ENCODE results near the gene PTPRN2. TPM values are rescaled to one million over a fixed set of nuclear protein-coding genes. Genes with fewer than 3 reads are reported as not detected.
"Not testable (repeated sequence)": the region's sequence is repeated elsewhere in the genome, so short reads cannot be mapped to it uniquely, and the experiment has no call there.

PTPRN2 gene
- total RNA-seq, 1 donor from 2014 or later = 2.4 TPM

DNA sequence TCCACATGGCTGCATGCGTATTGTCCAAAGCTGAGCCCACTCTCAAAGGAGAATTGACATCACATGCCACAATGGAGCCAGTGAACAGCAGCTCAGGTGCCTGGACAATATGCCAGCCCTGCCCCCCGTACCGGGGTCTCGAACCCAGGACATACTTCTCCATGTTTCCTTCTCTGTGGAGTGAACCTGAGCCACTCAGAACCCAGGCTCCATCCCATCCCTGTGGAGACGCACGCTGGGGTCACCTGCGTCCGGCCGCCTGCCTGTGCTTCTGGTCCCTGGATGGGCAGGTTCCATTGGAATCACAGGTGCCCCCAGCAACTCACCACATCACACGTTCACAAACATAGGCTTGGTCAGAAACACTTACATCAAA lies 1021.0 kb downstream of the PTPRN2 start:
- TF ChIP-seq, protein P1, sequence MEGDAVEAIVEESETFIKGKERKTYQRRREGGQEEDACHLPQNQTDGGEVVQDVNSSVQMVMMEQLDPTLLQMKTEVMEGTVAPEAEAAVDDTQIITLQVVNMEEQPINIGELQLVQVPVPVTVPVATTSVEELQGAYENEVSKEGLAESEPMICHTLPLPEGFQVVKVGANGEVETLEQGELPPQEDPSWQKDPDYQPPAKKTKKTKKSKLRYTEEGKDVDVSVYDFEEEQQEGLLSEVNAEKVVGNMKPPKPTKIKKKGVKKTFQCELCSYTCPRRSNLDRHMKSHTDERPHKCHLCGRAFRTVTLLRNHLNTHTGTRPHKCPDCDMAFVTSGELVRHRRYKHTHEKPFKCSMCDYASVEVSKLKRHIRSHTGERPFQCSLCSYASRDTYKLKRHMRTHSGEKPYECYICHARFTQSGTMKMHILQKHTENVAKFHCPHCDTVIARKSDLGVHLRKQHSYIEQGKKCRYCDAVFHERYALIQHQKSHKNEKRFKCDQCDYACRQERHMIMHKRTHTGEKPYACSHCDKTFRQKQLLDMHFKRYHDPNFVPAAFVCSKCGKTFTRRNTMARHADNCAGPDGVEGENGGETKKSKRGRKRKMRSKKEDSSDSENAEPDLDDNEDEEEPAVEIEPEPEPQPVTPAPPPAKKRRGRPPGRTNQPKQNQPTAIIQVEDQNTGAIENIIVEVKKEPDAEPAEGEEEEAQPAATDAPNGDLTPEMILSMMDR (IDR thresholded peaks at IDR 0.05; ENCODE audit: insufficient read depth, low read length, poor library complexity, severe bottlenecking) = no peak

DNA sequence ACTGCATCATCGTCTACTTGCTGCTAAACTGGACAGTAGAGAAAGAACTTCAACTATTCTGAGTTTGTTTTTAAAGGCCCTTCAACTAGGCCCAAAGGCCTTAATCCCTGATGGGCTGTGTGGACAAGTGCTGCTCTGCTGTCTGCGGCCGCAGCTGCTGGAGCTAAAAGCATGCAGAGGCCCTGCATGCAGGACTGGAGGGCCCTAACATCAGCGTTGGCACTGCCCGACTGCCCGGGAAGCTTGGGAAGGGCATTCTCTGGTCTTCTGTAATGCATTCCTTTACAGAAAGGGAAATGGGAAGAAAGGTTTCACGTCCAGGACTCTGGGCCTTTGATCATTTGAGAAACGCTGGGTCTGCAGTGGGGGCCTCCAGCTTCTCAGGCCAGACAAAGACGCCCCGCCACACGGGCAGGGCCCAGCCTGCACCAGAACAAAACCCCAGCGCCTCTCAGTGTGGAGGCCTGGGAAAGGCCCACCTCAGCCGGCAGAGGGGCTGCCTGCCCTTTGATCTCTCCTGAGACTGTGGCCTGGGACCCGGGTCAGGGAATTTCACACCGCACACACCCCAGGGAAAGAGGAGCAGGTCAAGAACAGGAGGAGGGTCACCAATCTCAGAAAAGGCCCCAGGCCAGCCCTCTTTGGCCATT lies 1021.5 kb downstream of the PTPRN2 start:
- no peak for DNase-seq (ENCODE audit: low read depth)
- TF ChIP-seq, protein P1 (IDR thresholded peaks at IDR 0.05; ENCODE audit: insufficient read depth, low read length, poor library complexity, severe bottlenecking) = no peak
- no peaks in the 10 kb centered on the region for H3K27me3 ChIP-seq (ENCODE audit: control insufficient read depth, insufficient read depth, low read length)
- H3K36me3 ChIP-seq (ENCODE audit: control insufficient read depth, insufficient read depth, low read length) = no peaks in the 10 kb centered on the region
- H3K4me3 ChIP-seq (ENCODE audit: low read depth, low read length) = no peak overlapping the region

More for the DNA sequence above, 1021.0 kb downstream of the PTPRN2 start:
- no peak overlapping the region for H3K4me3 ChIP-seq (ENCODE audit: low read depth, low read length)
- no peaks in the 10 kb centered on the region for H3K27me3 ChIP-seq (ENCODE audit: control insufficient read depth, insufficient read depth, low read length)
- DNase-seq (ENCODE audit: low read depth) = no peak
- no peaks in the 10 kb centered on the region for H3K36me3 ChIP-seq (ENCODE audit: control insufficient read depth, insufficient read depth, low read length)

DNA sequence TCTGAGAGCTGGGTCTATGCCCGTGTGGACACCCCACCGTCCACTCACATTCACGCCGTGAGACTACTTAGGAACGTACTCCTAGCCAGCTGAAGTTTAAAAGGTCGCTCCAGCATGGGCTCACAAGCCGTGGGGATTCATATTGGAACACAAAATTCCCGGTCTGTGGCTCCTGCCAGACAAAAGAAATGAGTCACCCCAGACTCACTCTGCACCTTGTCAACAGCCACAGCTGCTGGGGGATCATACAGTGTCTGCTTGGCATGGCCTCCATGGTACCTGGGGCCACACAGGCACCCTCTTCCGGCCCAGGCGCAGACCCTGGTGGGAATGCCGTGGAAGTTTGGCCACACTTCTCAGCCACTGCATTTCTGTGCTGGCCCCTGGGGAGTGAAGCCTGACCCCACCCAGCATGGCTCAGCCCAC lies 1022.4 kb downstream of the PTPRN2 start:
- Histone ChIP-seq H3K36me3 (ENCODE audit: control insufficient read depth, insufficient read depth, low read length) (no peaks in the 10 kb centered on the region), H3K4me3 (ENCODE audit: low read depth, low read length) (no peak overlapping the region), H3K27me3 (ENCODE audit: control insufficient read depth, insufficient read depth, low read length) (no peaks in the 10 kb centered on the region)
- TF ChIP-seq, protein P1 (IDR thresholded peaks at IDR 0.05; ENCODE audit: insufficient read depth, low read length, poor library complexity, severe bottlenecking) = no peak
- DNase-seq (ENCODE audit: low read depth) = no peak

DNA sequence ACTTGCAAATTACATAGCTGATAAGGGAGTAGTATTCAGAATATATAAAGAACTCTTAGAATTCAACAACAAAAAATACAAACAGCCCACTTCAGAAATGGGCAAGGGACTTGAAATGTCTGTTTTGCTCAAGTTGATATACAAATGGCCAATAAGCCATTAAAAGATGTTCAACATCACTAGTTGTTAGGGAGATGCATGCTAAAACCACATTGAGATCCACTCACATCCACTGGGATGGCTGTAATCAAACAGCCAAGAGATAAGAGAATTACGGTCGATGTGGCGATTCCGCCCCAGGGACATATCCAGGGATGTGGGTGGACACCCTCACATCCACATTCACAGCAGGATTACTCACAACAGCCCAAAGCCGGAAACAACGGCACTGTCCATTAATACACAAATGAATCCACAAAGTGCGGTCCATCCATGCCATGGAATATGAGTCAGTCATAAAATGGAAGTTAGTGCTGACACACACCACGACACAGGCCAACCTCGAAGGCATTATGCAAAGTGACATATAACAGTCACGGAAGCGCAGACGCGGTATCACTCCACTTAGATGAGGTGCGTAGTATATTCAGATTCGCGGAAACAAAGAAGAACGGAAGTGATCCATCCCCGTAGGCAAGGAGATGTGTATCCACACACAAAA lies 1023.0 kb downstream of the PTPRN2 start:
- no peaks in the 10 kb centered on the region for H3K27me3 ChIP-seq (ENCODE audit: control insufficient read depth, insufficient read depth, low read length)
- TF ChIP-seq, protein P1 (IDR thresholded peaks at IDR 0.05; ENCODE audit: insufficient read depth, low read length, poor library complexity, severe bottlenecking) = no peak
- DNase-seq (ENCODE audit: low read depth) = no peak
- H3K36me3 ChIP-seq (ENCODE audit: control insufficient read depth, insufficient read depth, low read length) = no peaks in the 10 kb centered on the region
- H3K4me3 ChIP-seq (ENCODE audit: low read depth, low read length) = no peak overlapping the region

DNA sequence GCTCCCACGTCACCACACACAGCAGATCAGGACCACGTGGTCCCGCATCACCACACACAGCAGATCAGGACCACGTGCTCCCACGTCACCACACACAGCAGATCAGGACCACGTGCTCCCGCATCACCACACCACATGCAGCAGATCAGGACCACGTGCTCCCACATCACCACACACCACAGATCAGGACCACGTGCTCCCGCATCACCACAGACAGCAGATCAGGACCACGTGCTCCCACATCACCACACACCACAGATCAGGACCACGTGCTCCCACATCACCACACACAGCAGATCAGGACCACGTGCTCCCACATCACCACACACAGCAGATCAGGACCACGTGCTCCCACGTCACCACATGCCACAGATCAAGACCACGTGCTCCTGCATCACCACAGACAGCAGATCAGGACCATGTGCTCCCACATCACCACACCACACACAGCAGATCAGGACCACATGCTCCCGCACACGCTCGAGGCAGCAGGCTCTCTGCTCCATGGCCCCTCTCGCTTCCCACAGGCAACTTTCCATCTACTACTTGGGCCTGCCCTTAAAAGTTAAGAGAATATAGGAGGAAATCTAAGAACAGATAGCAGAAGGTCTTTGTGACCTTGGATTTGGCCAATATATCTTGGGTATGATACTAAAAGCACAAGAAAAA lies 1024.0 kb downstream of the PTPRN2 start:
- not testable (repeated sequence) for H3K27me3 ChIP-seq (ENCODE audit: control insufficient read depth, insufficient read depth, low read length); DNase-seq (ENCODE audit: low read depth); H3K36me3 ChIP-seq (ENCODE audit: control insufficient read depth, insufficient read depth, low read length)

DNA sequence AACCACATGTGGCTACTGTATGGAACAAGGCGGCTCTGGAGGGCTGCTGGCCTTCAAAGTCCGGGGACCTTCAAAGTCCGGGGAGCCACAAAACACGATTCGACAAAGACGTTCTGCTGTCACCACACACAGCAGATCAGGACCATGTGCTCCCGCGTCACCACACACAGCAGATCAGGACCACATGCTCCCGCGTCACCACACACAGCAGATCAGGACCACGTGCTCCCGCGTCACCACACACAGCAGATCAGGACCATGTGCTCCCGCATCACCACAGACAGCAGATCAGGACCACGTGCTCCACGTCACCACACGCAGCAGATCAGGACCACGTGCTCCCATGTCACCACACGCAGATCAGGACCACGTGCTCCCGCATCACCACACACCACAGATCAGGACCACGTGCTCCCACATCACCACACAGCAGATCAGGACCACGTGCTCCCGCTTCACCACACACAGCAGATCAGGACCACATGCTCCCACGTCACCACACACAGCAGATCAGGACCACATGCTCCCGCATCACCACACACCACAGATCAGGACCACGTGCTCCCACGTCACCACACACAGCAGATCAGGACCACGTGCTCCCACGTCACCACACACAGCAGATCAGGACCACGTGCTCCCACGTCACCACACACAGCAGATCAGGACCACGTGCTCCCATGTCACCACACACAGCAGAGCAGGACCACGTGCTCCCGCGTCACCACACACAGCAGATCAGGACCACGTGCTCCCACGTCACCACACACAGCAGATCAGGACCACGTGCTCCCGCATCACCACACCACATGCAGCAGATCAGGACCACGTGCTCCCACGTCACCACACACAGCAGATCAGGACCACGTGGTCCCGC lies 1024.9 kb downstream of the PTPRN2 start:
- H3K4me3 ChIP-seq (ENCODE audit: low read depth, low read length); DNase-seq (ENCODE audit: low read depth); H3K27me3 ChIP-seq (ENCODE audit: control insufficient read depth, insufficient read depth, low read length); H3K36me3 ChIP-seq (ENCODE audit: control insufficient read depth, insufficient read depth, low read length): not testable (repeated sequence)

More for the DNA sequence above, 1024.0 kb downstream of the PTPRN2 start:
- H3K4me3 ChIP-seq (ENCODE audit: low read depth, low read length) = not testable (repeated sequence)

Measured in kidney epithelial cell (primary cell).